GM12872 (cell line): ENCODE data around the gene CATSPER4.

Source experiments
- TF ChIP-seq, protein P1 (sequence below): IDR thresholded peaks from 3 replicates; pipeline ENCODE4 v1.5.1; 2011; ENCODE audit warnings: low read depth, mild to moderate bottlenecking, low read length, moderate library complexity; ENCODE audit not compliant: insufficient read depth

CATSPER4 gene

DNA sequence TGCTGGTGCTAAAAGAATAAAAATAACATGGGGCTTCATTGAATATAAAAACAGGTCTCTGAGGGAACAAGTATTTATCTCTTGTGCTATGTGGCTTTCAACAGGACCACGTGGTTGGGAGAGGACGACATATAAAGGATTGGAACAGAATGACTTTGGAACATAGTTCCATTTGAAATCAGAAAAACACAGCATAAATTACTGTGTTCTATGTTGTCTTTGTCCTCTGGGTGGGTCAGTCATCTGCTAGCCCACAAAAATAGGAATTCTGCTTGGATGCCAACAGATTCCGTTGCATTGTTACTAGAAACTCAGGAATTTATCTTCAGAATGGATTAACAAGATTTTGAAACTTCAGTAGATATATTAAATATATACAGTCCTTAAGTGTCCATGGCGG lies 49.5 kb downstream of the CATSPER4 start:
- TF ChIP-seq, protein P1, sequence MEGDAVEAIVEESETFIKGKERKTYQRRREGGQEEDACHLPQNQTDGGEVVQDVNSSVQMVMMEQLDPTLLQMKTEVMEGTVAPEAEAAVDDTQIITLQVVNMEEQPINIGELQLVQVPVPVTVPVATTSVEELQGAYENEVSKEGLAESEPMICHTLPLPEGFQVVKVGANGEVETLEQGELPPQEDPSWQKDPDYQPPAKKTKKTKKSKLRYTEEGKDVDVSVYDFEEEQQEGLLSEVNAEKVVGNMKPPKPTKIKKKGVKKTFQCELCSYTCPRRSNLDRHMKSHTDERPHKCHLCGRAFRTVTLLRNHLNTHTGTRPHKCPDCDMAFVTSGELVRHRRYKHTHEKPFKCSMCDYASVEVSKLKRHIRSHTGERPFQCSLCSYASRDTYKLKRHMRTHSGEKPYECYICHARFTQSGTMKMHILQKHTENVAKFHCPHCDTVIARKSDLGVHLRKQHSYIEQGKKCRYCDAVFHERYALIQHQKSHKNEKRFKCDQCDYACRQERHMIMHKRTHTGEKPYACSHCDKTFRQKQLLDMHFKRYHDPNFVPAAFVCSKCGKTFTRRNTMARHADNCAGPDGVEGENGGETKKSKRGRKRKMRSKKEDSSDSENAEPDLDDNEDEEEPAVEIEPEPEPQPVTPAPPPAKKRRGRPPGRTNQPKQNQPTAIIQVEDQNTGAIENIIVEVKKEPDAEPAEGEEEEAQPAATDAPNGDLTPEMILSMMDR, result no peak
